ENCODE data around the gene ADAMTS12. TPM values are rescaled to one million over a fixed set of nuclear protein-coding genes. Genes with fewer than 3 reads are reported as not detected.

ADAMTS12 gene
- total and polyA plus RNA-seq, 10 of the 15 experiments (the other 5 are each of a cell fraction or from before 2014, with no cell fraction given), result 0.11 to 35.8 (median 20.7) TPM

- TF ChIP-seq SPI1 (IDR thresholded peaks at IDR 0.05; ENCODE audit: borderline replicate concordance, insufficient read depth, low read depth, low read length) (peak; percentile 48; the same call in 1 of the 2 replicates), FOS (IDR thresholded peaks at IDR 0.05; ENCODE audit: borderline replicate concordance, extremely low read depth, insufficient read length) (no peak), BHLHE40 (IDR thresholded peaks at IDR 0.05; ENCODE audit: borderline replicate concordance in 1 of 2, low read depth in 2 of 2, low read length in 1 of 2) (peak; percentile 99), TCF12 (IDR thresholded peaks at IDR 0.05; ENCODE audit: low read depth, low read length) (peak; percentile 98), EGR1 (IDR thresholded peaks at IDR 0.05; ENCODE audit: borderline replicate concordance in 1 of 2, low read depth in 2 of 2, low read length in 2 of 2) (no peak), ZNF274 (IDR thresholded peaks at IDR 0.05; ENCODE audit: insufficient read depth, insufficient read length) (no peak), JUND (IDR thresholded peaks at IDR 0.05; ENCODE audit: low read depth, low read length) (peak; percentile 37; the same call in 1 of the 2 replicates), NBN (IDR thresholded peaks at IDR 0.05) (peak; percentile 98), MYC (IDR thresholded peaks at IDR 0.05; ENCODE audit: insufficient read depth, insufficient read length, insufficient replicate concordance, low read length, severe bottlenecking) (no peak), STAT3 (IDR thresholded peaks at IDR 0.05; ENCODE audit: low read depth, low read length) (peak; percentile 94; the same call in 1 of the 2 replicates), ETV6 (conservative IDR thresholded peaks at IDR 0.05 in 1 of 2, IDR thresholded peaks at IDR 0.05 in 1 of 2; ENCODE audit: borderline replicate concordance in 1 of 2, low read depth in 1 of 2) (peak in 1 of 2 experiments; percentile 97; a peak in 2 of 4 replicates), RBBP5 (conservative IDR thresholded peaks at IDR 0.05) (no peak), PML (IDR thresholded peaks at IDR 0.05; ENCODE audit: low read length) (peak; percentile 90), REST (IDR thresholded peaks at IDR 0.05; ENCODE audit: low read depth, low read length) (no peak; the same call in 1 of the 2 replicates), SREBF1 (IDR thresholded peaks at IDR 0.05; ENCODE audit: low read length) (no peak), RELA (IDR thresholded peaks at IDR 0.05; ENCODE audit: borderline replicate concordance, partially characterized antibody) (peak; percentile 99), HDAC6 (IDR thresholded peaks at IDR 0.05; ENCODE audit: unreplicated experiment) (no peak), BMI1 (IDR thresholded peaks at IDR 0.05; ENCODE audit: borderline replicate concordance) (peak; percentile 81; the same call in 1 of the 2 replicates), RCOR1 (conservative IDR thresholded peaks at IDR 0.05; ENCODE audit: low read depth, low read length) (no peak), USF1 (IDR thresholded peaks at IDR 0.05; ENCODE audit: borderline replicate concordance, extremely low read length, insufficient read depth, low read depth, low read length) (no peak), ZBED1 (IDR thresholded peaks at IDR 0.05; ENCODE audit: borderline replicate concordance) (peak; percentile 93; the same call in 1 of the 2 replicates), MTA3 (IDR thresholded peaks at IDR 0.05; ENCODE audit: borderline replicate concordance, low read length) (peak; percentile 98), CREB1 (IDR thresholded peaks at IDR 0.05; ENCODE audit: low read depth) (peak; percentile 81), SMC3 (IDR thresholded peaks at IDR 0.05; ENCODE audit: borderline replicate concordance, low read length) (peak; percentile 37; the same call in 1 of the 2 replicates), CBX5 (IDR thresholded peaks at IDR 0.05; ENCODE audit: low read depth) (peak; percentile 98), ESRRA (IDR thresholded peaks at IDR 0.05; ENCODE audit: low read length) (no peak), CHD2 (IDR thresholded peaks at IDR 0.05; ENCODE audit: borderline replicate concordance, low read depth, low read length) (peak; percentile 90; the same call in 1 of the 2 replicates), NR2C1 (IDR thresholded peaks at IDR 0.05) (peak; percentile 47; the same call in 1 of the 2 replicates), NFXL1 (IDR thresholded peaks at IDR 0.05; ENCODE audit: borderline replicate concordance) (no peak)
Measured at GRCh38 chr5:33850100-33850594, 41.6 kb downstream of the ADAMTS12 start (continued).
